ENCODE data around the gene PLCB1. TPM values are rescaled to one million over a fixed set of nuclear protein-coding genes. Genes with fewer than 3 reads are reported as not detected.

The PLCB1 gene
- polyA plus RNA-seq, 1 experiment = 16.4 TPM

DNA sequence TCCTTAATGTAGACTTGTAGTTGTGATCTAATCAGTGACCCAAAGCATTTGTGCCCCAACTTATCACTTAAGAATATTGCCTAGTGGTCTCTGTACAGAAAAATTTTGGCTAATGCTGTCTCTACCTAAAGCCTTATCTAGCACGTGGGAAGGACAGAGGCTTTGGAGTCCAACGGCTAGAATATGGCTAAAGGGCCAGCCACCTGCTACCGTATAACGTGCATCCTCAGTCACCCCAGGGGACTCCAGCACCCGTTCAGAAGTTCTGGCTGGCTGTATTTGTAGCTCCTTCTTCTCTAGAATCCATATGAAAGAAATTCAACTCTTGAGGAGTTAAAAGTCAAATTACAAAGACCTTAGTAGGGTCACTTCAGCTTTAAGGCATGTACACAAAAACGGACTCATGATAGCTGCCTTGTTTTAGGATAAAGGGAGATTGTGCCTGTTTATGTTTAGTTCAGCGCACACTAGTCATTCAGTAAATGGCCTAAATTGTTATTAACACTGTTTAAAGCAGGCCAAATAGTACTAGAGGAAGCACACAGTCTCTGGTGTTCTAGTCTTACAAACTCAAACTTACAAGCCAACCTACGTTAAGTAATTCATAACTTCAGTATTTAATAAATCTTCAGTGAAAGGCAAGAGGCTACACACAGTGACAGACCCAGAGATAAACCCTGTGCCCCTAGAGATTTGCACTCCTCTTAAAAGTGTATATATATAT, 529.3 kb downstream of the PLCB1 start:
- POLR2A ChIA-PET = no interaction called here
- Histone ChIP-seq H3K27me3 (ENCODE audit: control insufficient read depth, insufficient read depth, low read length) (no peaks in the 10 kb centered on the region), H3K4me3 (ENCODE audit: low read depth, low read length) (no peak overlapping the region), H3K27ac (ENCODE audit: low read depth, low read length) (no peak overlapping the region), H3K9me3 (ENCODE audit: control insufficient read depth, insufficient read depth, low read length) (no peaks in the 10 kb centered on the region)
- DNase-seq (ENCODE audit: low read depth, low spot score) = no peak
- TF ChIP-seq, protein P1, sequence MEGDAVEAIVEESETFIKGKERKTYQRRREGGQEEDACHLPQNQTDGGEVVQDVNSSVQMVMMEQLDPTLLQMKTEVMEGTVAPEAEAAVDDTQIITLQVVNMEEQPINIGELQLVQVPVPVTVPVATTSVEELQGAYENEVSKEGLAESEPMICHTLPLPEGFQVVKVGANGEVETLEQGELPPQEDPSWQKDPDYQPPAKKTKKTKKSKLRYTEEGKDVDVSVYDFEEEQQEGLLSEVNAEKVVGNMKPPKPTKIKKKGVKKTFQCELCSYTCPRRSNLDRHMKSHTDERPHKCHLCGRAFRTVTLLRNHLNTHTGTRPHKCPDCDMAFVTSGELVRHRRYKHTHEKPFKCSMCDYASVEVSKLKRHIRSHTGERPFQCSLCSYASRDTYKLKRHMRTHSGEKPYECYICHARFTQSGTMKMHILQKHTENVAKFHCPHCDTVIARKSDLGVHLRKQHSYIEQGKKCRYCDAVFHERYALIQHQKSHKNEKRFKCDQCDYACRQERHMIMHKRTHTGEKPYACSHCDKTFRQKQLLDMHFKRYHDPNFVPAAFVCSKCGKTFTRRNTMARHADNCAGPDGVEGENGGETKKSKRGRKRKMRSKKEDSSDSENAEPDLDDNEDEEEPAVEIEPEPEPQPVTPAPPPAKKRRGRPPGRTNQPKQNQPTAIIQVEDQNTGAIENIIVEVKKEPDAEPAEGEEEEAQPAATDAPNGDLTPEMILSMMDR (IDR thresholded peaks at IDR 0.05; ENCODE audit: low read depth, low read length) = no peak
- CTCF ChIA-PET = no interaction called here

DNA sequence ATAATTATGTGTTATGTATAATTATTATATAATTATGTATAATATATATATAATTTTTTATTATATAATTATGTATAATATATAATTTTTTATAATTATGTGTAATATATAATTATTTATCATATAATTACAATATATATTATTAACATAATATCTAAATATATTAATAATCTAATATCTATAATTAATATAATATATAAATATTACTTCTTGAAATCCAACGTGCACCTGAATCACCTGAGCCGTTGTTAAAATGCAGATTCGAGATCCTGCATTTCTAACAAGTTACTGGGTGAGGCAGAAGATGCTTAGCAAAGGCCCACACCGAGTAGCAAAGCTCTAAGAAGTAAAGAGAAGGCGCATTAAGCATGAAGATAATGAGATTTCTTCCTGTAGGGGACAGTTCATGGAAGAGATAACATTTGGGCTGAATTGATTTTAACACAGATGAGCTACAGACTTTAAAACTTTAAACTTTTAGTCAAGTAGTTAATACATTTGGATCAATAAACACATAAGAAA, 530.4 kb downstream of the PLCB1 start:
- H3K9me3 ChIP-seq (ENCODE audit: control insufficient read depth, insufficient read depth, low read length) = no peaks in the 10 kb centered on the region
- DNase-seq (ENCODE audit: low read depth, low spot score) = no peak
- ChIA-PET POLR2A (no interaction called here), CTCF (no interaction called here)
- TF ChIP-seq, protein P1 (IDR thresholded peaks at IDR 0.05; ENCODE audit: low read depth, low read length) = no peak
- H3K27me3 ChIP-seq (ENCODE audit: control insufficient read depth, insufficient read depth, low read length) = no peaks in the 10 kb centered on the region
- H3K4me3 ChIP-seq (ENCODE audit: low read depth, low read length) = no peak overlapping the region
- no peak overlapping the region for H3K27ac ChIP-seq (ENCODE audit: low read depth, low read length)

DNA sequence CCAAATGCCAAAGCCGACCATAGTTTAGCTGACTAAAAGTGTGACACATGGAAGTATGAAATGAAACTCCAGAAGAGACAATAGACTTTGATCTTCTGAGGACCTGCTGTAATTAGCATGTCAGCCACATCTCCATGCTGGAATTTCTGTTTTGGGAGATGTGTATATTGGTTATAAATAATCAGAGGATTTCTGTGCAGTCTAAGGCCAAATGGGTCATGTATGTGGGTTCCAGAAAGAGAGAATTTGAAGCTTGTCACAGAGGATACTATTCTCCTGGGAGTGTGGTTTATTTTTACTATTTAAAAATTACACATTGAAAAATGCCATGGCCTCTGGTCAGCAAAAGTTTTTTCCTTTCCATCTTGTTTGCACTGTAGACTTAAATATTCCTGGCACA, 531.4 kb downstream of the PLCB1 start:
- POLR2A ChIA-PET = no interaction called here
- TF ChIP-seq, protein P1 (IDR thresholded peaks at IDR 0.05; ENCODE audit: low read depth, low read length) = no peak
- no peak overlapping the region for H3K27ac ChIP-seq (ENCODE audit: low read depth, low read length)
- CTCF ChIA-PET = no interaction called here
- no peaks in the 10 kb centered on the region for H3K27me3 ChIP-seq (ENCODE audit: control insufficient read depth, insufficient read depth, low read length)
- DNase-seq (ENCODE audit: low read depth, low spot score) = no peak
- H3K4me3 ChIP-seq (ENCODE audit: low read depth, low read length) = no peak overlapping the region
- H3K9me3 ChIP-seq (ENCODE audit: control insufficient read depth, insufficient read depth, low read length) = no peaks in the 10 kb centered on the region

DNA sequence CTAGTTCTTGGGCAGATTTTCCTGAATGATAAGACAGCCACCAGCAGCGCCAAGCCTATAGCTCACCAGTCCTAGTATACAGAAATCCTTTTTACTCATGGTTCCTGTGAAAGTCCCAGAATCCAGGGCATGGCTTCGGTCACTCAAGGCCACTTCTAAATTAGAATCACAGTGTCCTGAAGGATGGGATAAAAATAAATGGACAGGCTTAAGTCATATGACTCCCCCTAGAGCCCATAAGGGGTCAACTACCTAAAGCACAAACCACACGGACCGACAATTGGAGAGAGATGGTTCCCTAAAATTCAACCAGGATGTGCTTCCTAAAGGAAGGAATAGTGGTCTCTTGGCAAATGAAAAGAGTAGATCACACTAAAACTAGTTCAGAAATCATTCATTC, 532.7 kb downstream of the PLCB1 start:
- Histone ChIP-seq H3K9me3 (ENCODE audit: control insufficient read depth, insufficient read depth, low read length) (no peaks in the 10 kb centered on the region), H3K27me3 (ENCODE audit: control insufficient read depth, insufficient read depth, low read length) (no peaks in the 10 kb centered on the region), H3K4me3 (ENCODE audit: low read depth, low read length) (no peak overlapping the region), H3K27ac (ENCODE audit: low read depth, low read length) (no peak overlapping the region)
- ChIA-PET POLR2A (no interaction called here), CTCF (interaction anchor here (0.6 kb wide), 1 partner anchor 574 kb away, joined by 3 read pairs; no protein-coding TSS in a partner anchor)
- TF ChIP-seq, protein P1 (IDR thresholded peaks at IDR 0.05; ENCODE audit: low read depth, low read length) = no peak
- no peak for DNase-seq (ENCODE audit: low read depth, low spot score)

DNA sequence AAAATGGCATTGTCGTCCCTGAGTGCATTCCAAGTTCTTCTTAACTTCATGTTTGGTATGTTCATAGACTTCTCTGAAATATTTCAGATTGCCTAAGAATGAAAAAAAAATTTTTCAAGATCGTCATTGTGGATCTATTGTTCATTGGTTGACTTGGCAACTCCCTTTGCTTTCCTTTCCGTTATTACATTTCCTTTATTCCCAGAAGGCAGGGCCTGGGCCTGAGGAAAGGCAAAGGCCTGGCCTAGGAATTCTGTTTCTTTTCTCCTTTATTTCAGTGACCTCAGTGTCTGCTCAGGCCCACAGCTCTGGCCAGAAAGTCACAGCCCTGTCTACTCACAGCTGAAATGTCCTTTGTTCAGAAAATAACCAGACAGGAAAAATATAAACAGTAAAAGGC, 535.2 kb downstream of the PLCB1 start:
- Histone ChIP-seq H3K4me3 (ENCODE audit: low read depth, low read length) (no peak overlapping the region), H3K27ac (ENCODE audit: low read depth, low read length) (no peak overlapping the region), H3K27me3 (ENCODE audit: control insufficient read depth, insufficient read depth, low read length) (no peaks in the 10 kb centered on the region), H3K9me3 (ENCODE audit: control insufficient read depth, insufficient read depth, low read length) (no peaks in the 10 kb centered on the region)
- CTCF ChIA-PET = no interaction called here
- TF ChIP-seq, protein P1 (IDR thresholded peaks at IDR 0.05; ENCODE audit: low read depth, low read length) = no peak
- DNase-seq (ENCODE audit: low read depth, low spot score) = no peak
- POLR2A ChIA-PET = no interaction called here

All from AG04450 (cell line).